H9 (cell line): ENCODE measurements around the gene CHST13. TPM values are rescaled to one million over a fixed set of nuclear protein-coding genes. Genes with fewer than 3 reads are reported as not detected.

Experiments used
- DNase-seq: peaks from one replicate; pipeline ENCODE4 v3.0.0-alpha.2; 2017
- H2AFZ ChIP-seq: one replicate; pipeline ENCODE4 v1.6.1; 2013; ENCODE audit warnings: mild to moderate bottlenecking, low read length, control low read depth, moderate library complexity
- H2AK5ac ChIP-seq: 2 replicates; pipeline ENCODE4 v1.6.1; 2013; ENCODE audit warnings: low read length, control low read depth, mixed read lengths; ENCODE audit not compliant: insufficient read length
- H2BK120ac ChIP-seq: one replicate; pipeline ENCODE4 v1.6.1; 2013; ENCODE audit warnings: low read depth, mild to moderate bottlenecking, low read length, control low read depth, inconsistent platforms; ENCODE audit not compliant: poor library complexity, severe bottlenecking
- H2BK12ac ChIP-seq: 2 replicates; pipeline ENCODE4 v1.6.1; 2013; ENCODE audit warnings: low read length, control low read depth, mixed read lengths, low read depth; ENCODE audit not compliant: insufficient read length
- H2BK15ac ChIP-seq: 2 replicates; pipeline ENCODE4 v1.6.1; 2013; ENCODE audit warnings: low read depth, low read length, control low read depth
- H2BK20ac ChIP-seq: one replicate; pipeline ENCODE4 v1.6.1; 2013; ENCODE audit warnings: low read depth, mild to moderate bottlenecking, low read length, control low read depth, inconsistent platforms; ENCODE audit not compliant: poor library complexity, severe bottlenecking
- H2BK5ac ChIP-seq: 2 replicates; pipeline ENCODE4 v1.6.1; 2013; ENCODE audit warnings: low read length, control low read depth, mixed read lengths; ENCODE audit not compliant: insufficient read length
- H3K14ac ChIP-seq: 2 replicates; pipeline ENCODE4 v1.6.1; 2013; ENCODE audit warnings: low read length, control low read depth; ENCODE audit not compliant: insufficient read depth
- H3K18ac ChIP-seq: 2 replicates; pipeline ENCODE4 v1.6.1; 2013; ENCODE audit warnings: low read depth, mild to moderate bottlenecking, mixed read lengths, low read length, control low read depth; ENCODE audit not compliant: insufficient read length
- H3K23ac ChIP-seq: 2 replicates; pipeline ENCODE4 v1.6.1; 2013; ENCODE audit warnings: low read length, control low read depth, mixed read lengths, low read depth; ENCODE audit not compliant: insufficient read length
- H3K23me2 ChIP-seq: 2 replicates; pipeline ENCODE4 v1.6.1; 2013; ENCODE audit warnings: low read depth, mild to moderate bottlenecking, mixed read lengths, low read length, control low read depth; ENCODE audit not compliant: insufficient read length, poor library complexity, severe bottlenecking
- H3K27ac ChIP-seq: 2 replicates; pipeline ENCODE4 v1.5.1; 2013; ENCODE audit warnings: low read length, control low read depth, mixed read lengths, low read depth; ENCODE audit not compliant: insufficient read length
- H3K27me3 ChIP-seq: 2 replicates; pipeline ENCODE4 v1.6.1; 2013; ENCODE audit warnings: low read length, control low read depth, inconsistent platforms; ENCODE audit not compliant: insufficient read depth
- H3K4ac ChIP-seq: 2 replicates; pipeline ENCODE4 v1.6.1; 2013; ENCODE audit warnings: low read depth, mild to moderate bottlenecking, control low read depth, inconsistent platforms, low read length, moderate library complexity
- H3K4me1 ChIP-seq: 2 replicates; pipeline ENCODE4 v1.6.1; 2013; ENCODE audit warnings: low read length, control low read depth, inconsistent platforms; ENCODE audit not compliant: insufficient read depth
- H3K4me2 ChIP-seq: 2 replicates; pipeline ENCODE4 v1.6.1; 2013; ENCODE audit warnings: low read length, control low read depth, mixed read lengths; ENCODE audit not compliant: insufficient read length, insufficient read depth
- H3K56ac ChIP-seq: 2 replicates; pipeline ENCODE4 v1.6.1; 2013; ENCODE audit warnings: low read depth, mild to moderate bottlenecking, mixed read lengths, low read length, control low read depth; ENCODE audit not compliant: insufficient read length
- H3K79me1 ChIP-seq: 2 replicates; pipeline ENCODE4 v1.6.1; 2013; ENCODE audit warnings: low read depth, mild to moderate bottlenecking, moderate library complexity, low read length, control low read depth, inconsistent platforms; ENCODE audit not compliant: insufficient read depth, poor library complexity, severe bottlenecking
- H3K79me2 ChIP-seq: 2 replicates; pipeline ENCODE4 v1.6.1; 2013; ENCODE audit warnings: low read length, control low read depth, inconsistent platforms; ENCODE audit not compliant: insufficient read depth
- H3K9ac ChIP-seq: 2 replicates; pipeline ENCODE4 v1.6.1; 2013; ENCODE audit warnings: low read length, control low read depth, mixed read lengths; ENCODE audit not compliant: insufficient read length; ENCODE audit errors: extremely low read depth
- H3K9me3 ChIP-seq: one replicate; pipeline ENCODE4 v1.6.1; 2013; ENCODE audit warnings: low read depth, low read length, inconsistent platforms; ENCODE audit not compliant: control insufficient read depth
- H3T11ph ChIP-seq: one replicate; pipeline ENCODE4 v1.6.1; 2013; ENCODE audit warnings: mild to moderate bottlenecking, low read length, control low read depth, inconsistent platforms
- H4K20me1 ChIP-seq: one replicate; pipeline ENCODE4 v1.6.1; 2013; ENCODE audit not compliant: control insufficient read depth, insufficient read length, insufficient read depth
- H4K5ac ChIP-seq: 2 replicates; pipeline ENCODE4 v1.6.1; 2013; ENCODE audit warnings: low read depth, mild to moderate bottlenecking, mixed read lengths, low read length, control low read depth; ENCODE audit not compliant: insufficient read length
- H4K8ac ChIP-seq: replicated peaks from 2 replicates; pipeline ENCODE4 v1.6.1; 2013; ENCODE audit warnings: low read length, control low read depth, mixed read lengths, low read depth; ENCODE audit not compliant: insufficient read length
- H4K91ac ChIP-seq: 2 replicates; pipeline ENCODE4 v1.6.1; 2013; ENCODE audit warnings: low read depth, mild to moderate bottlenecking, moderate library complexity, mixed read lengths, low read length, control low read depth; ENCODE audit not compliant: insufficient read length
- H3K27ac Mint-ChIP-seq, 3 experiments: 2 replicates in 2 of 3; 3 replicates in 1 of 3; pipeline ENCODE4 v1.8.0; 2020 to 2021; ENCODE audit warnings: mixed read lengths in 3 of 3, mild to moderate bottlenecking in 1 of 3, moderate library complexity in 1 of 3
- H3K27me3 Mint-ChIP-seq: 2 replicates; pipeline ENCODE4 v1.8.0; 2021; ENCODE audit warnings: low read depth, mild to moderate bottlenecking, moderate library complexity, mixed read lengths
- H3K36me3 Mint-ChIP-seq, 3 experiments: 2 replicates in 2 of 3; 3 replicates in 1 of 3; pipeline ENCODE4 v1.8.0; 2020 to 2021; ENCODE audit warnings: low read depth in 3 of 3, mixed read lengths in 3 of 3; ENCODE audit not compliant: insufficient read depth in 1 of 3
- H3K4me1 Mint-ChIP-seq, 2 experiments: 2 replicates each; pipeline ENCODE4 v1.8.0; 2020; ENCODE audit warnings: mixed read lengths in 2 of 2
- H3K4me3 Mint-ChIP-seq, 2 experiments: 2 replicates in 1 of 2; 3 replicates in 1 of 2; pipeline ENCODE4 v1.8.0; 2020 to 2021; ENCODE audit warnings: mild to moderate bottlenecking in 2 of 2, mixed read lengths in 2 of 2, moderate library complexity in 1 of 2
- H3K9me3 Mint-ChIP-seq, 2 experiments: 2 replicates in 1 of 2; 3 replicates in 1 of 2; pipeline ENCODE4 v1.8.0; 2020; ENCODE audit warnings: mild to moderate bottlenecking in 2 of 2, mixed read lengths in 2 of 2, moderate library complexity in 1 of 2
- WGBS: extraction: QIAGEN DNeasy Blood & Tissue Kit; methylation state at CpG from one replicate; pipeline ENCODE4 v1.1.7; 2013; ENCODE audit warnings: missing lambda C conversion rate, low lambda C conversion rate, mixed read lengths; ENCODE audit not compliant: insufficient read length; ENCODE audit errors: extremely low coverage; 5-methylcytosine and 5-hydroxymethylcytosine counted together
- total RNA-seq: library from RNA; stranded (reverse); gene quantifications from 2 replicates; pipeline ENCODE4 v1.2.1, GENCODE V29; 2021
- TF ChIP-seq, protein P1 (sequence below): fragments of 200-600 bp; sonication (generic); conservative IDR thresholded peaks from 3 replicates; pipeline ENCODE4 v1.8.0; 2021; ENCODE audit warnings: antibody characterized with exemption, mild to moderate bottlenecking

CHST13 gene
- total RNA-seq, 1 experiment from 2014 or later: 0.85 TPM

DNA sequence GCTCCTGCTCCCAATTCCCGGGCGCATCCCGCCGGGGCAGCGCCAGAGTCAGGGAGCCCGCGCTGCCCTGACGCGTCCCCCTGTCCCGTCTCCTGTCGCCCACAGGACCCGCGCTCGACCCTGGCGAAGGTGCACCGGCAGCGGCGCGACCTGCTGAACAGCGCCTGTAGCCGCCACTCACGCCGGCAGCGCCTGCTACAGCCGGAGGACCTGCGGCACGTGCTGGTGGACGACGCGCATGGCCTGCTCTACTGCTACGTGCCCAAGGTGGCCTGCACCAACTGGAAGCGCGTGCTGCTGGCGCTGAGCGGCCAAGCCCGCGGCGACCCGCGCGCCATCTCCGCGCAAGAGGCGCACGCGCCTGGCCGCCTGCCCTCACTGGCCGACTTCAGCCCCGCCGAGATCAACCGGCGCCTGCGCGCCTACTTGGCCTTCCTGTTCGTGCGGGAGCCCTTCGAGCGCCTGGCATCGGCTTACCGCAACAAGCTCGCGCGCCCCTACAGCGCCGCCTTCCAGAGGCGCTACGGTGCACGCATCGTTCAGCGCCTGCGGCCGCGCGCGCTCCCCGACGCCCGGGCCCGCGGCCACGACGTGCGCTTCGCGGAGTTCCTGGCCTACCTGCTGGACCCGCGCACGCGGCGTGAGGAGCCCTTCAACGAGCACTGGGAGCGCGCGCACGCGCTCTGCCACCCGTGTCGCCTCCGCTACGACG is 17.8 kb downstream of the CHST13 start:
- Histone ChIP-seq H2BK120ac (no peak overlapping the region), H4K8ac (no peak overlapping the region), H2AFZ (no peak overlapping the region), H3K79me2 (no peaks in the 10 kb centered on the region), H4K20me1 (peaks cover 3% of the 10 kb centered on the region), H2AK5ac (no peak overlapping the region), H3K4me2 (no peak overlapping the region), H3K27me3 (no peaks in the 10 kb centered on the region), H3K4ac (no peak overlapping the region), H2BK12ac (no peak overlapping the region), H3K9me3 (no peaks in the 10 kb centered on the region), H4K91ac (no peak overlapping the region), H2BK20ac (no peak overlapping the region), H3K14ac (no peak overlapping the region), H3K23ac (no peak overlapping the region), H3K23me2 (no peaks in the 10 kb centered on the region), H4K5ac (no peak overlapping the region), H2BK5ac (no peak overlapping the region), H3K18ac (no peak overlapping the region), H3K56ac (no peak overlapping the region), H2BK15ac (no peak overlapping the region), H3K27ac (no peak overlapping the region), H3T11ph (no peak overlapping the region), H3K79me1 (no peaks in the 10 kb centered on the region), H3K4me1 (no peaks in the 10 kb centered on the region), H3K9ac (no peak overlapping the region)
- TF ChIP-seq, protein P1, sequence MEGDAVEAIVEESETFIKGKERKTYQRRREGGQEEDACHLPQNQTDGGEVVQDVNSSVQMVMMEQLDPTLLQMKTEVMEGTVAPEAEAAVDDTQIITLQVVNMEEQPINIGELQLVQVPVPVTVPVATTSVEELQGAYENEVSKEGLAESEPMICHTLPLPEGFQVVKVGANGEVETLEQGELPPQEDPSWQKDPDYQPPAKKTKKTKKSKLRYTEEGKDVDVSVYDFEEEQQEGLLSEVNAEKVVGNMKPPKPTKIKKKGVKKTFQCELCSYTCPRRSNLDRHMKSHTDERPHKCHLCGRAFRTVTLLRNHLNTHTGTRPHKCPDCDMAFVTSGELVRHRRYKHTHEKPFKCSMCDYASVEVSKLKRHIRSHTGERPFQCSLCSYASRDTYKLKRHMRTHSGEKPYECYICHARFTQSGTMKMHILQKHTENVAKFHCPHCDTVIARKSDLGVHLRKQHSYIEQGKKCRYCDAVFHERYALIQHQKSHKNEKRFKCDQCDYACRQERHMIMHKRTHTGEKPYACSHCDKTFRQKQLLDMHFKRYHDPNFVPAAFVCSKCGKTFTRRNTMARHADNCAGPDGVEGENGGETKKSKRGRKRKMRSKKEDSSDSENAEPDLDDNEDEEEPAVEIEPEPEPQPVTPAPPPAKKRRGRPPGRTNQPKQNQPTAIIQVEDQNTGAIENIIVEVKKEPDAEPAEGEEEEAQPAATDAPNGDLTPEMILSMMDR: no peak
- no peaks in the 10 kb centered on the region for H3K9me3 Mint-ChIP-seq
- peaks cover 0 to 8% of the 10 kb centered on the region in 2 experiments; a peak in 2 of 4 replicates for H3K4me1 Mint-ChIP-seq
- peaks cover 0 to 3% (median 0%) of the 10 kb centered on the region in 3 experiments; a peak in 2 of 7 replicates for H3K36me3 Mint-ChIP-seq
- DNase-seq: peak; percentile 51
- H3K27me3 Mint-ChIP-seq: peaks cover 2% of the 10 kb centered on the region; the same call in 1 of the 2 replicates
- no peak overlapping the region for H3K4me3 Mint-ChIP-seq
- H3K27ac Mint-ChIP-seq: no peak overlapping the region
- WGBS: no CpG with 5 or more reads among the region's 101 CpGs
